ENCODE data around the gene MRAP. TPM values are rescaled to one million over a fixed set of nuclear protein-coding genes. Genes with fewer than 3 reads are reported as not detected.

Gene MRAP
- total and polyA plus RNA-seq, 9 of the 15 experiments (the other 6 are each of a cell fraction or from before 2014, with no cell fraction given), result 0.63 to 2.3 TPM; not detected in 7

DNA sequence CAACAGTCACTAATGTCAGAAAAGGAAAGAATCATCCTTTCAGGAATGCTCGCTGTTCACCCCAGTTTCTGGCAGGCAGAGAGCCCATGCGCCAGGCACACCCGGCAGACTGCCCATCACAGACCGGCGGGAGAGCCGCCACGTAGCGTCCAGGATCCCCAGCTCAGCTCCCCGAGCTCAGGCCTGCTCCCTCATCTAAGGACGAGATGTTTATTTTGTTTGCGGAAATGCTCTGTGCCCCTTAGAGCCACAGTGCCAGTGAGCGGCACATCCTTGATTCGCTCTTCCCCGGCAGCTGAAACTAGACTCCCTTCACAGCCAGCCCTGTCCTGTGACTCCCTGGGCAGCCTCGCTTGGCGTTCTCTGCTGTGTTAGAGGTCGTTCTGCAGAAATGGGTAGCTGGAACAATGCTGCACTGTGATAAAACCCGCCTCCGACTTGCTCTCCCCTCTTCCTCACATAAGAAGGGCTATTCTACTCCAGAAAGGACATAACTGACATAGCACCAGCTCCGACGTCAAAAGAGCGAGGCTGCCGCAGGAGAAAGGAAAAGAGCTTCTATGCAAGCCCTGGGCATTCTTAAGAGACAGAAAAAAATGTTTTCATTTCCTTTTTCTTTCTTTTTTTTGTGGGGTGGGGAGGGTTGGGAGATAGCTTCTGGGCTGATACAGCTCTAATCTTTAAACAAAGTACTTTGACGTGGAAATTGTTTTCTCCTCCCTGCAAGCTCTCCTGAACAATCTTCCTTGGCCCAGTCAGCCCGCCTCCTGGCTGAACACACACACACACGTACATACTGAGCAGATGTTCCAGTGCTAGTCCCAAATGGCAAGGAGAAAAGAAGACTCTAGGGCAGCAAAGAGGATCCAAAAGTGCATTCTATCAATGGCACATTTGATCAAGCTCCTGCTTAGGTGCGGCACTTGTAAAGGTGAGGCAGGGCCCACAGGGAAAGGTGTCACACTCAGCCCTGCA is 37.2 kb downstream of the MRAP start:
- Histone ChIP-seq H3K4me2 (ENCODE audit: insufficient read depth, low read length) (no peak overlapping the region), H3K9ac (ENCODE audit: insufficient read depth in 1 of 2, low read depth in 2 of 2, low read length in 2 of 2) (no peak overlapping the region), H4K20me1 (replicated peaks; ENCODE audit: control insufficient read depth, insufficient read depth, low read length) (no peaks in the 10 kb centered on the region), H3K9me3 (replicated peaks; ENCODE audit: control insufficient read depth, insufficient read depth, low read depth, low read length) (no peaks in the 10 kb centered on the region), H3K79me2 (ENCODE audit: control insufficient read depth, insufficient read depth, low read length) (no peaks in the 10 kb centered on the region), H3K36me3 (ENCODE audit: control insufficient read depth, insufficient read depth, low read length) (peaks cover 96% of the 10 kb centered on the region), H3K4me3 (no peak overlapping the region), H2AFZ (ENCODE audit: low read depth, low read length) (no peak overlapping the region), H3K9me1 (ENCODE audit: control insufficient read depth, insufficient read depth, low read length) (no peaks in the 10 kb centered on the region), H3K27me3 (ENCODE audit: control insufficient read depth in 2 of 2, insufficient read depth in 2 of 2, low read length in 2 of 2) (no peaks in the 10 kb centered on the region), H3K27ac (ENCODE audit: extremely low read depth, low read depth, low read length) (no peak overlapping the region), H3K4me1 (replicated peaks in 1 of 2; ENCODE audit: control insufficient read depth in 2 of 2, insufficient read depth in 2 of 2, low read length in 2 of 2) (peaks cover 0 to 2% of the 10 kb centered on the region in 2 experiments; a peak in 1 of 5 replicates)
- DNase-seq (ENCODE audit: extremely low read depth in 1 of 4, low spot score in 3 of 4) (no peak), ATAC-seq (no peak), FAIRE-seq (no peak)
- no TSS peak for BruUV-seq (replicated peaks)
- in situ Hi-C loops (cut with MboI), result no loop called here
- CTCF ChIA-PET (ENCODE audit: low intra/inter-chr PET ratio), result no interaction called here
- intact Hi-C loops (cut with micrococcal nuclease), result no loop called here
- POLR2A ChIA-PET, result interaction anchor here (0.6 to 1.0 kb wide), 4 partner anchors 10 to 385 kb away, joined by 3 to 4 read pairs (median 4); no protein-coding TSS in a partner anchor
- WGBS (ENCODE audit: insufficient coverage, low coverage, missing lambda C conversion rate), result 91% methylated on average over 26 of the region's 27 CpGs
- TF ChIP-seq ZNF253 (CRISPR knock-in tag; conservative IDR thresholded peaks at IDR 0.05) (no peak), RFX7 (CRISPR knock-in tag; IDR thresholded peaks at IDR 0.05) (no peak), ZNF140 (CRISPR knock-in tag; IDR thresholded peaks at IDR 0.05) (no peak), NCOA4 (IDR thresholded peaks at IDR 0.05; ENCODE audit: partially characterized antibody) (no peak), ZKSCAN1 (IDR thresholded peaks at IDR 0.05; ENCODE audit: low read depth, low read length) (no peak), MCM3 (IDR thresholded peaks at IDR 0.05) (no peak), BRF1 (IDR thresholded peaks at IDR 0.05; ENCODE audit: borderline replicate concordance, extremely low read depth, insufficient read length) (no peak), ZNF316 (IDR thresholded peaks at IDR 0.05) (no peak), THRAP3 (IDR thresholded peaks at IDR 0.05; ENCODE audit: borderline replicate concordance) (no peak), BACH1 (tag; IDR thresholded peaks at IDR 0.05) (no peak), TCF3 (CRISPR knock-in tag; IDR thresholded peaks at IDR 0.05) (no peak)
- TF ChIP-seq, protein P1, sequence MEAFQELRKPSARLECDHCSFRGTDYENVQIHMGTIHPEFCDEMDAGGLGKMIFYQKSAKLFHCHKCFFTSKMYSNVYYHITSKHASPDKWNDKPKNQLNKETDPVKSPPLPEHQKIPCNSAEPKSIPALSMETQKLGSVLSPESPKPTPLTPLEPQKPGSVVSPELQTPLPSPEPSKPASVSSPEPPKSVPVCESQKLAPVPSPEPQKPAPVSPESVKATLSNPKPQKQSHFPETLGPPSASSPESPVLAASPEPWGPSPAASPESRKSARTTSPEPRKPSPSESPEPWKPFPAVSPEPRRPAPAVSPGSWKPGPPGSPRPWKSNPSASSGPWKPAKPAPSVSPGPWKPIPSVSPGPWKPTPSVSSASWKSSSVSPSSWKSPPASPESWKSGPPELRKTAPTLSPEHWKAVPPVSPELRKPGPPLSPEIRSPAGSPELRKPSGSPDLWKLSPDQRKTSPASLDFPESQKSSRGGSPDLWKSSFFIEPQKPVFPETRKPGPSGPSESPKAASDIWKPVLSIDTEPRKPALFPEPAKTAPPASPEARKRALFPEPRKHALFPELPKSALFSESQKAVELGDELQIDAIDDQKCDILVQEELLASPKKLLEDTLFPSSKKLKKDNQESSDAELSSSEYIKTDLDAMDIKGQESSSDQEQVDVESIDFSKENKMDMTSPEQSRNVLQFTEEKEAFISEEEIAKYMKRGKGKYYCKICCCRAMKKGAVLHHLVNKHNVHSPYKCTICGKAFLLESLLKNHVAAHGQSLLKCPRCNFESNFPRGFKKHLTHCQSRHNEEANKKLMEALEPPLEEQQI (IDR thresholded peaks at IDR 0.05), result no peak
- TF ChIP-seq, protein P2, sequence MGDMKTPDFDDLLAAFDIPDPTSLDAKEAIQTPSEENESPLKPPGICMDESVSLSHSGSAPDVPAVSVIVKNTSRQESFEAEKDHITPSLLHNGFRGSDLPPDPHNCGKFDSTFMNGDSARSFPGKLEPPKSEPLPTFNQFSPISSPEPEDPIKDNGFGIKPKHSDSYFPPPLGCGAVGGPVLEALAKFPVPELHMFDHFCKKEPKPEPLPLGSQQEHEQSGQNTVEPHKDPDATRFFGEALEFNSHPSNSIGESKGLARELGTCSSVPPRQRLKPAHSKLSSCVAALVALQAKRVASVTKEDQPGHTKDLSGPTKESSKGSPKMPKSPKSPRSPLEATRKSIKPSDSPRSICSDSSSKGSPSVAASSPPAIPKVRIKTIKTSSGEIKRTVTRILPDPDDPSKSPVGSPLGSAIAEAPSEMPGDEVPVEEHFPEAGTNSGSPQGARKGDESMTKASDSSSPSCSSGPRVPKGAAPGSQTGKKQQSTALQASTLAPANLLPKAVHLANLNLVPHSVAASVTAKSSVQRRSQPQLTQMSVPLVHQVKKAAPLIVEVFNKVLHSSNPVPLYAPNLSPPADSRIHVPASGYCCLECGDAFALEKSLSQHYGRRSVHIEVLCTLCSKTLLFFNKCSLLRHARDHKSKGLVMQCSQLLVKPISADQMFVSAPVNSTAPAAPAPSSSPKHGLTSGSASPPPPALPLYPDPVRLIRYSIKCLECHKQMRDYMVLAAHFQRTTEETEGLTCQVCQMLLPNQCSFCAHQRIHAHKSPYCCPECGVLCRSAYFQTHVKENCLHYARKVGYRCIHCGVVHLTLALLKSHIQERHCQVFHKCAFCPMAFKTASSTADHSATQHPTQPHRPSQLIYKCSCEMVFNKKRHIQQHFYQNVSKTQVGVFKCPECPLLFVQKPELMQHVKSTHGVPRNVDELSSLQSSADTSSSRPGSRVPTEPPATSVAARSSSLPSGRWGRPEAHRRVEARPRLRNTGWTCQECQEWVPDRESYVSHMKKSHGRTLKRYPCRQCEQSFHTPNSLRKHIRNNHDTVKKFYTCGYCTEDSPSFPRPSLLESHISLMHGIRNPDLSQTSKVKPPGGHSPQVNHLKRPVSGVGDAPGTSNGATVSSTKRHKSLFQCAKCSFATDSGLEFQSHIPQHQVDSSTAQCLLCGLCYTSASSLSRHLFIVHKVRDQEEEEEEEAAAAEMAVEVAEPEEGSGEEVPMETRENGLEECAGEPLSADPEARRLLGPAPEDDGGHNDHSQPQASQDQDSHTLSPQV (IDR thresholded peaks at IDR 0.05), result no peak
- TF ChIP-seq, protein P3, sequence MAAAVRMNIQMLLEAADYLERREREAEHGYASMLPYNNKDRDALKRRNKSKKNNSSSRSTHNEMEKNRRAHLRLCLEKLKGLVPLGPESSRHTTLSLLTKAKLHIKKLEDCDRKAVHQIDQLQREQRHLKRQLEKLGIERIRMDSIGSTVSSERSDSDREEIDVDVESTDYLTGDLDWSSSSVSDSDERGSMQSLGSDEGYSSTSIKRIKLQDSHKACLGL (CRISPR knock-in tag; IDR thresholded peaks at IDR 0.05; ENCODE audit: borderline replicate concordance, poor library complexity, severe bottlenecking), result no peak

Measured in K562 (cell line).